ENCODE measurements around the gene KNCN. TPM values are rescaled to one million over a fixed set of nuclear protein-coding genes. Genes with fewer than 3 reads are reported as not detected.
A peak's percentile ranks its signal among the peaks of the same experiment; 100 is the strongest.

The KNCN gene
- total RNA-seq, 1 donor from 2014 or later: not detected

GRCh38 chr1:46583494-46583893, 32.0 kb upstream of the KNCN start:
- Histone ChIP-seq H3K4me3 (no peak overlapping the region), H3K4me1 (peaks cover 49% of the 10 kb centered on the region), H3K36me3 (peaks cover 82% of the 10 kb centered on the region), H3K27ac (no peak overlapping the region), H3K9me3 (no peaks in the 10 kb centered on the region), H3K27me3 (ENCODE audit: low read depth) (no peaks in the 10 kb centered on the region)
- intact Hi-C loops (cut with DNase I): no loop called here
- no peak for ATAC-seq
- TF ChIP-seq CTCF (IDR thresholded peaks at IDR 0.05): no peak
- DNase-seq: no peak

- Histone ChIP-seq H3K4me1 (peaks cover 49% of the 10 kb centered on the region), H3K4me3 (no peak overlapping the region), H3K9me3 (no peaks in the 10 kb centered on the region), H3K27me3 (ENCODE audit: low read depth) (no peaks in the 10 kb centered on the region), H3K36me3 (peaks cover 88% of the 10 kb centered on the region), H3K27ac (no peak overlapping the region)
- no peak for TF ChIP-seq CTCF (IDR thresholded peaks at IDR 0.05)
- intact Hi-C loops (cut with DNase I): no loop called here
- ATAC-seq: no peak
- DNase-seq: peak; percentile 61
Measured at GRCh38 chr1:46582972-46583371, 31.5 kb upstream of the KNCN start.

GRCh38 chr1:46581681-46582455, 30.4 kb upstream of the KNCN start:
- ATAC-seq: peak; percentile 55 to 61
- Histone ChIP-seq H3K4me1 (peaks cover 49% of the 10 kb centered on the region), H3K36me3 (peaks cover 95% of the 10 kb centered on the region)

GRCh38 chr1:46580140-46580903, 28.9 kb upstream of the KNCN start:
- peaks cover 44% of the 10 kb centered on the region for H3K4me1 ChIP-seq
- intact Hi-C loops (cut with DNase I): no loop called here
- no peak overlapping the region for H3K4me3 ChIP-seq
- DNase-seq (no peak), ATAC-seq (peak; percentile 23 to 39)
- no peaks in the 10 kb centered on the region for H3K9me3 ChIP-seq
- H3K36me3 ChIP-seq: peaks cover 95% of the 10 kb centered on the region
- H3K27ac ChIP-seq: no peak overlapping the region
- TF ChIP-seq CTCF (IDR thresholded peaks at IDR 0.05): no peak
- no peaks in the 10 kb centered on the region for H3K27me3 ChIP-seq (ENCODE audit: low read depth)

More at GRCh38 chr1:46581681-46582455, 30.4 kb upstream of the KNCN start:
- no peak for DNase-seq
- Histone ChIP-seq H3K4me3 (no peak overlapping the region), H3K27ac (peak overlapping the region; percentile 65), H3K9me3 (no peaks in the 10 kb centered on the region), H3K27me3 (ENCODE audit: low read depth) (no peaks in the 10 kb centered on the region)
- intact Hi-C loops (cut with DNase I): no loop called here
- TF ChIP-seq CTCF (IDR thresholded peaks at IDR 0.05): no peak

- DNase-seq: no peak
- intact Hi-C loops (cut with DNase I): no loop called here
- peaks cover 35% of the 10 kb centered on the region for H3K4me1 ChIP-seq
- no peaks in the 10 kb centered on the region for H3K9me3 ChIP-seq
- TF ChIP-seq CTCF (IDR thresholded peaks at IDR 0.05): no peak
- peaks cover 95% of the 10 kb centered on the region for H3K36me3 ChIP-seq
- no peaks in the 10 kb centered on the region for H3K27me3 ChIP-seq (ENCODE audit: low read depth)
- no peak overlapping the region for H3K4me3 ChIP-seq
- no peak for ATAC-seq
- H3K27ac ChIP-seq: no peak overlapping the region
Measured at GRCh38 chr1:46577671-46578070, 26.2 kb upstream of the KNCN start.

All from lower lobe of right lung (tissue), 2 donors.